Sigmoid colon (tissue), 4 donors: ENCODE results near the gene MLLT3.

Source experiments
- CTCF ChIP-seq, 4 experiments: fragments of 450-650 bp in 3 of 4; fragments of 200-600 bp in 1 of 4; IDR thresholded peaks; one replicate each; pipeline ENCODE4 v1.5.1; 2016 to 2019; ENCODE audit warnings: antibody characterized with exemption in 4 of 4, mild to moderate bottlenecking in 3 of 4, moderate library complexity in 2 of 4
- EP300 ChIP-seq, 4 donors: sonication (generic); formaldehyde crosslinking; IDR thresholded peaks; one replicate each; pipeline ENCODE4 v1.6.1; 2017; ENCODE audit warnings: antibody characterized with exemption in 4 of 4
- POLR2A ChIP-seq, 2 donors: fragments of 450-650 bp; IDR thresholded peaks; one replicate each; pipeline ENCODE4 v1.6.1; 2016; ENCODE audit warnings: antibody characterized with exemption in 2 of 2, mild to moderate bottlenecking in 2 of 2, moderate library complexity in 2 of 2

GRCh38 chr9:20579524-20580314, 42.6 kb downstream of the MLLT3 start:
- TF ChIP-seq POLR2A (IDR thresholded peaks at IDR 0.05) (no peak), CTCF (IDR thresholded peaks at IDR 0.05) (no peak), EP300 (IDR thresholded peaks at IDR 0.05) (no peak)
